DOHH2 (cell line): ENCODE data around the gene SP2.

Experiments used
- H3F3A ChIP-seq: fragments of 200-600 bp; sonication (generic), shearing (Covaris generic); 2 replicates; pipeline ENCODE4 v1.6.0; 2016; ENCODE audit warnings: antibody characterized with exemption, mild to moderate bottlenecking; ENCODE audit not compliant: control insufficient read depth, insufficient read depth
- H3K27ac ChIP-seq: fragments of 200-600 bp; sonication (generic); 2 replicates; pipeline ENCODE4 v1.5.1; 2014; ENCODE audit warnings: low read depth, mild to moderate bottlenecking, low read length, moderate library complexity
- H3K27me3 ChIP-seq: fragments of 200-600 bp; sonication (generic); 2 replicates; pipeline ENCODE4 v1.6.1; 2014; ENCODE audit warnings: mild to moderate bottlenecking, low read length, mixed read lengths; ENCODE audit not compliant: control insufficient read depth
- H3K36me3 ChIP-seq: fragments of 200-600 bp; sonication (generic); 2 replicates; pipeline ENCODE4 v1.6.1; 2014; ENCODE audit warnings: mild to moderate bottlenecking, low read length, moderate library complexity, mixed read lengths; ENCODE audit not compliant: control insufficient read depth
- H3K4me1 ChIP-seq: fragments of 200-600 bp; sonication (generic); 2 replicates; pipeline ENCODE4 v1.6.1; 2014; ENCODE audit warnings: mild to moderate bottlenecking, low read length, mixed read lengths; ENCODE audit not compliant: control insufficient read depth
- H3K4me2 ChIP-seq: fragments of 200-600 bp; sonication (generic); 2 replicates; pipeline ENCODE4 v1.6.0; 2014; ENCODE audit warnings: mild to moderate bottlenecking, low read length, moderate library complexity
- H3K4me3 ChIP-seq: fragments of 200-600 bp; sonication (generic); 2 replicates; pipeline ENCODE4 v1.5.1; 2014; ENCODE audit warnings: mild to moderate bottlenecking, low read length, mixed read lengths
- H3K79me2 ChIP-seq: fragments of 200-600 bp; sonication (generic); 2 replicates; pipeline ENCODE4 v1.6.1; 2014; ENCODE audit warnings: mild to moderate bottlenecking, low read length, mixed read lengths; ENCODE audit not compliant: control insufficient read depth
- H3K9me2 ChIP-seq: fragments of 200-600 bp; sonication (generic); replicated peaks from 2 replicates; pipeline ENCODE4 v1.6.1; 2014; ENCODE audit warnings: mild to moderate bottlenecking, low read length, mixed read lengths; ENCODE audit not compliant: control insufficient read depth
- H3K9me3 ChIP-seq: fragments of 200-600 bp; sonication (generic); 2 replicates; pipeline ENCODE4 v1.6.1; 2014; ENCODE audit warnings: antibody characterized with exemption, low read length, mixed read lengths; ENCODE audit not compliant: control insufficient read depth, insufficient read depth
- H4K20me1 ChIP-seq: fragments of 200-600 bp; sonication (generic); 2 replicates; pipeline ENCODE4 v1.6.0; 2014; ENCODE audit warnings: low read depth, mild to moderate bottlenecking, antibody characterized with exemption, low read length, moderate library complexity; ENCODE audit not compliant: control insufficient read depth, insufficient read depth
- EZH2phosphoT487 ChIP-seq: fragments of 200-600 bp; sonication (generic); IDR thresholded peaks from 2 replicates; pipeline ENCODE4 v1.6.1; 2017; ENCODE audit warnings: borderline replicate concordance, mild to moderate bottlenecking, antibody characterized with exemption, low read length, moderate library complexity, mixed read lengths
- TF ChIP-seq, protein P1 (sequence below): fragments of 200-600 bp; sonication (generic); IDR thresholded peaks from one replicate; pipeline ENCODE4 v1.5.1; 2014; ENCODE audit warnings: antibody characterized with exemption, mild to moderate bottlenecking, low read depth, low read length; ENCODE audit not compliant: poor library complexity, severe bottlenecking

SP2 gene

DNA sequence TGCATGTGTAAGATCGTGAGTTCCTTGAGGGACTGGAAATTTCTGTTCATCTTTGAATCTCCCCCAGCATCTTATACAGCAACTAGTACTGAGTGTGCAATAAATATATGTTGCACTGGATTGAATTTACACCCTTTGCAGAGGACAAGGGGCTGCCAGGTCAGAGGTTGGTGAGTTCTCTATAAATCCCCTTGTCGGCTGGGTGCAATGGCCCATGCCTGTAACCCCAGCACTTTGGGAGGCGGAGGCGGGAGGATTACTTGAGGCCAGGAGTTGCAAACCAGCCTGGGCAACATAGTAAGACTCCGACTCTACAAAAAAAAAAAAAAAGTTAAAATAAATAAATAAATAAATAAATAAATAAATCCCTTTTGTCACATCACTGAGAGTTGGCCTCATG, 35.6 kb upstream of the SP2 start:
- TF ChIP-seq EZH2phosphoT487 = no peak
- TF ChIP-seq, protein P1, sequence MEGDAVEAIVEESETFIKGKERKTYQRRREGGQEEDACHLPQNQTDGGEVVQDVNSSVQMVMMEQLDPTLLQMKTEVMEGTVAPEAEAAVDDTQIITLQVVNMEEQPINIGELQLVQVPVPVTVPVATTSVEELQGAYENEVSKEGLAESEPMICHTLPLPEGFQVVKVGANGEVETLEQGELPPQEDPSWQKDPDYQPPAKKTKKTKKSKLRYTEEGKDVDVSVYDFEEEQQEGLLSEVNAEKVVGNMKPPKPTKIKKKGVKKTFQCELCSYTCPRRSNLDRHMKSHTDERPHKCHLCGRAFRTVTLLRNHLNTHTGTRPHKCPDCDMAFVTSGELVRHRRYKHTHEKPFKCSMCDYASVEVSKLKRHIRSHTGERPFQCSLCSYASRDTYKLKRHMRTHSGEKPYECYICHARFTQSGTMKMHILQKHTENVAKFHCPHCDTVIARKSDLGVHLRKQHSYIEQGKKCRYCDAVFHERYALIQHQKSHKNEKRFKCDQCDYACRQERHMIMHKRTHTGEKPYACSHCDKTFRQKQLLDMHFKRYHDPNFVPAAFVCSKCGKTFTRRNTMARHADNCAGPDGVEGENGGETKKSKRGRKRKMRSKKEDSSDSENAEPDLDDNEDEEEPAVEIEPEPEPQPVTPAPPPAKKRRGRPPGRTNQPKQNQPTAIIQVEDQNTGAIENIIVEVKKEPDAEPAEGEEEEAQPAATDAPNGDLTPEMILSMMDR = no peak
- Histone ChIP-seq H3K79me2 (no peaks in the 10 kb centered on the region), H3K27me3 (peaks cover 23% of the 10 kb centered on the region), H3K4me2 (no peak overlapping the region), H3K9me2 (no peaks in the 10 kb centered on the region), H3K4me3 (no peak overlapping the region), H4K20me1 (no peaks in the 10 kb centered on the region), H3F3A (no peaks in the 10 kb centered on the region), H3K27ac (no peak overlapping the region), H3K36me3 (no peaks in the 10 kb centered on the region), H3K4me1 (no peaks in the 10 kb centered on the region), H3K9me3 (no peaks in the 10 kb centered on the region)

DNA sequence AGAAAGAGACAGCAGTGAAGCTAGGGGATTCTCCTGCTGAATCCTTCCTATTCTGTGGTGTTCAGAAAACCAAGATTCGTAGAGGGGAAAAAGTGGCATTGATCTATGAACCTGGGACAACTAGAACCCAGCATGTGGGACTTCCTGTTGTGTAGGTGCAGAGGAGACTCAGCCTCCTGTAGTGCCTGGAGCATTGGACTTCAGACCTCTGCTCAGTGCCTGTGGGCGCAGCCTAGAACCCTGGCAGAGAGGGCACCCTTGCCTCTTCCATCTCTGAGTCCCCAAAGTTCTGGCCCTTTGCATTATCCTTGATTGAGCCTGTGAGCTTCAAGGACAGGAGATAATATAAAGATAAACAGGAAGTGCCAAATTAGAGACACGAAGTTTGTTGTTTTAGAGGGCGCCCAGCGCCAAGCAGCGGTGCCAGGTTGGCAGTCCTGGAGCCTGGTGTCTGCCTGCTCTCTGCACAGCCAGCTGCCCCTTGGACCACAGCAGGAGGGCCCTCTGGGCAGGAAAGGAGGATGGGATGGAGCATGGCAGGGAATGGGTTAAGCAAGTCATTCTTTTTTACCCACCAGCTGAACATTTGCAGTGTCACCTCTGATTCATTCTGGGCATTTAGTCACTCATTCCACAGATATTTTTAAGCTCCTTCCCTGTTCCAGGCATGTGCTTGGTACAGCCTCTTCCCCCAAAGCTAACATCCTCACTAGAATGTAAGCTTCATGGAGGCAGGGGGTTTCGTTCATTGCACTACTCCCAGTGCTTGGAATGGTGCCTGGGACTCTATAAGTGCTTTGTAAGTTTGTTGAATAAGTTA, 33.2 kb upstream of the SP2 start:
- Histone ChIP-seq H3K36me3 (no peaks in the 10 kb centered on the region), H4K20me1 (no peaks in the 10 kb centered on the region), H3F3A (no peaks in the 10 kb centered on the region), H3K27ac (no peak overlapping the region), H3K79me2 (no peaks in the 10 kb centered on the region), H3K9me2 (no peaks in the 10 kb centered on the region), H3K4me3 (no peak overlapping the region), H3K4me1 (no peaks in the 10 kb centered on the region), H3K4me2 (no peak overlapping the region), H3K27me3 (peaks cover 6% of the 10 kb centered on the region; the same call in 1 of the 2 replicates), H3K9me3 (no peaks in the 10 kb centered on the region)
- TF ChIP-seq, protein P1 = no peak
- TF ChIP-seq EZH2phosphoT487 = no peak

DNA sequence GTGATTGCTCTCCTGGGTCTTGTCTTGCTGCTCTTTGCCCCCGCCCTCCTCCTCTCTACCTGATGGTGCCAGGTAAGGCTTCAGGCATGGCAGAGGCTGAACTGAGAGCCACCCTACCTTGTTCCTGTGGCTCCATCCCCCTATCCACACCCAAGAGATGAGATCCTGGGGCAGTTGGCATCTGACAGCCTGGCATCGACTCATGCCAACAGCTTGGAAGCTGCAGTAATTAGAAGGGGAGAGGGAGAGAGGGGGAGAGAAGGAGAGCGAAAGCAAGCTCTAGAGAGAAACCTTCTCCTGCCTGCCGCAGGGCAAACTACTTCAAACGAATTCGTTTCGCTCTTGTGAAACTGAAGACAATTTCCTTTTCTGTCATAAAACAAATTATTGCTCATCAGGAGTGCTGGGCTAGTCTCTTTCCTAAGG, 31.2 kb upstream of the SP2 start:
- no peaks in the 10 kb centered on the region for H4K20me1 ChIP-seq
- no peaks in the 10 kb centered on the region for H3K9me2 ChIP-seq
- no peak for TF ChIP-seq EZH2phosphoT487
- TF ChIP-seq, protein P1 = no peak
- no peaks in the 10 kb centered on the region for H3K9me3 ChIP-seq
- H3K79me2 ChIP-seq = no peaks in the 10 kb centered on the region
- no peak overlapping the region for H3K27ac ChIP-seq
- H3K36me3 ChIP-seq = no peaks in the 10 kb centered on the region
- H3K27me3 ChIP-seq = peaks cover 16% of the 10 kb centered on the region
- no peak overlapping the region for H3K4me3 ChIP-seq
- no peak overlapping the region for H3K4me2 ChIP-seq
- H3F3A ChIP-seq = no peaks in the 10 kb centered on the region
- H3K4me1 ChIP-seq = no peaks in the 10 kb centered on the region
